GM19043 (cell line): Measurements from ENCODE around the gene RBM26.

Experiments used
- ATAC-seq: cut with Tn5 transposase; IDR thresholded peaks from one replicate; pipeline ENCODE4 v1.9.1; 2021; ENCODE audit warnings: low read depth; ENCODE audit not compliant: unreplicated experiment

Gene RBM26

GRCh38 chr13:79341202-79341601 lies 64.9 kb downstream of the RBM26 start:
- no peak for ATAC-seq

GRCh38 chr13:79340490-79340889 lies 65.6 kb downstream of the RBM26 start:
- no peak for ATAC-seq

GRCh38 chr13:79338343-79338742 lies 67.7 kb downstream of the RBM26 start:
- ATAC-seq = no peak

GRCh38 chr13:79336966-79337365 lies 69.1 kb downstream of the RBM26 start:
- ATAC-seq = no peak

GRCh38 chr13:79328510-79328909 lies 77.5 kb downstream of the RBM26 start:
- ATAC-seq = no peak

GRCh38 chr13:79320433-79320832 lies 85.6 kb downstream of the RBM26 start:
- ATAC-seq = no peak

GRCh38 chr13:79318664-79319063 lies 87.4 kb downstream of the RBM26 start:
- ATAC-seq = no peak

GRCh38 chr13:79317856-79318255 lies 88.2 kb downstream of the RBM26 start:
- ATAC-seq = no peak

- ATAC-seq = no peak
Observed at GRCh38 chr13:79314652-79315051, 91.4 kb downstream of the RBM26 start.

GRCh38 chr13:79312340-79312855 lies 93.7 kb downstream of the RBM26 start:
- no peak for ATAC-seq

- no peak for ATAC-seq
Observed at GRCh38 chr13:79311386-79311785, 94.7 kb downstream of the RBM26 start.

GRCh38 chr13:79309690-79310089 lies 96.4 kb downstream of the RBM26 start:
- no peak for ATAC-seq

- no peak for ATAC-seq
Observed at GRCh38 chr13:79307866-79308298, 98.2 kb downstream of the RBM26 start.

- ATAC-seq = no peak
Observed at GRCh38 chr13:79307433-79307861, 98.6 kb downstream of the RBM26 start.

GRCh38 chr13:79306650-79307049 lies 99.4 kb downstream of the RBM26 start:
- ATAC-seq = no peak

GRCh38 chr13:79297128-79297527 lies 108.9 kb downstream of the RBM26 start:
- no peak for ATAC-seq

- no peak for ATAC-seq
Observed at GRCh38 chr13:79295906-79296706, 109.9 kb downstream of the RBM26 start.

- ATAC-seq = no peak
Observed at GRCh38 chr13:79290595-79291244, 115.3 kb downstream of the RBM26 start.

GRCh38 chr13:79289571-79289970 lies 116.5 kb downstream of the RBM26 start:
- ATAC-seq = no peak

- no peak for ATAC-seq
Observed at GRCh38 chr13:79287939-79288795, 117.9 kb downstream of the RBM26 start.

- ATAC-seq = no peak
Observed at GRCh38 chr13:79285159-79285558, 120.9 kb downstream of the RBM26 start.
